Gastrocnemius medialis (tissue), 4 donors: ENCODE data around the gene OCA2. TPM values are rescaled to one million over a fixed set of nuclear protein-coding genes. Genes with fewer than 3 reads are reported as not detected.

Experiments used
- ATAC-seq, 2 donors: fragments of 150-250 bp; one replicate each; pipeline ENCODE4 v1.9.1; 2016
- DNase-seq, 2 donors: peaks; one replicate each; pipeline ENCODE4 v3.0.0-alpha.2; 2019
- H3K27ac ChIP-seq, 4 donors: fragments of 200-600 bp; sonication (generic); 1 replicate in 1 of 4; 2 replicates in 3 of 4; pipeline ENCODE4 v1.5.1; 2016 to 2018; ENCODE audit warnings: mild to moderate bottlenecking in 2 of 4, moderate library complexity in 1 of 4
- H3K27me3 ChIP-seq, 3 donors: fragments of 200-600 bp; sonication (generic) in 2 of 3; 1 replicate in 1 of 3; 2 replicates in 2 of 3; pipeline versions ENCODE4 v1.5.1 to v1.6.0; 2016 to 2019; ENCODE audit warnings: mild to moderate bottlenecking in 1 of 3, moderate library complexity in 1 of 3
- H3K36me3 ChIP-seq, 2 donors: fragments of 200-600 bp; sonication (generic) in 1 of 2; one replicate each; pipeline ENCODE4 v1.5.1; 2017 to 2018
- H3K4me1 ChIP-seq, 2 donors: fragments of 200-600 bp; sonication (generic) in 1 of 2; one replicate each; pipeline ENCODE4 v1.5.1; 2016 to 2017; ENCODE audit warnings: mild to moderate bottlenecking in 2 of 2
- H3K4me3 ChIP-seq, 4 donors: fragments of 200-600 bp; sonication (generic) in 3 of 4; 1 replicate in 1 of 4; 2 replicates in 3 of 4; pipeline ENCODE4 v1.5.1; 2016 to 2019; ENCODE audit warnings: mild to moderate bottlenecking in 2 of 4
- H3K9me3 ChIP-seq, 3 donors: fragments of 200-600 bp; sonication (generic) in 2 of 3; 1 replicate in 1 of 3; 2 replicates in 2 of 3; pipeline ENCODE4 v1.5.1; 2016 to 2019
- POLR2A ChIP-seq, 2 donors: fragments of 450-650 bp; IDR thresholded peaks; one replicate each; pipeline ENCODE4 v1.6.1; 2017; ENCODE audit warnings: antibody characterized with exemption in 2 of 2, mild to moderate bottlenecking in 2 of 2, moderate library complexity in 2 of 2
- in situ Hi-C, 4 donors: fragments of 200-750 bp; cut with MboI; loops; one replicate each; pipeline versions ENCODE4 v1.15.0 to v1.8.0; 2017; ENCODE audit warnings: low sequenced_read_pairs in 4 of 4
- intact Hi-C: fragments of 100-400 bp; cut with DNase I; formaldehyde crosslinking; loops from one replicate; pipeline ENCODE4 v1.15.1; 2023; ENCODE audit warnings: low total_unique reads
- total RNA-seq, 4 donors: library from RNA; depleted of rRNA; stranded (reverse); fragments of >200 nt; gene quantifications; one replicate each; pipeline versions ENCODE4 v1.1.0 to v1.2.3, GENCODE V29; 2016
- TF ChIP-seq, protein P1 (sequence below), 5 experiments: fragments of 450-650 bp in 3 of 5; fragments of 200-600 bp in 2 of 5; sonication (generic) in 2 of 5; IDR thresholded peaks in 4 of 5; conservative IDR thresholded peaks in 1 of 5; 1 replicate in 4 of 5; 2 replicates in 1 of 5; pipeline ENCODE4 v1.5.1; 2016 to 2019; ENCODE audit warnings: antibody characterized with exemption in 5 of 5, mild to moderate bottlenecking in 3 of 5, moderate library complexity in 3 of 5

Gene OCA2
- total RNA-seq, 4 donors from 2014 or later, result 0.16 to 0.63 (median 0.41) TPM; not detected in 1

DNA sequence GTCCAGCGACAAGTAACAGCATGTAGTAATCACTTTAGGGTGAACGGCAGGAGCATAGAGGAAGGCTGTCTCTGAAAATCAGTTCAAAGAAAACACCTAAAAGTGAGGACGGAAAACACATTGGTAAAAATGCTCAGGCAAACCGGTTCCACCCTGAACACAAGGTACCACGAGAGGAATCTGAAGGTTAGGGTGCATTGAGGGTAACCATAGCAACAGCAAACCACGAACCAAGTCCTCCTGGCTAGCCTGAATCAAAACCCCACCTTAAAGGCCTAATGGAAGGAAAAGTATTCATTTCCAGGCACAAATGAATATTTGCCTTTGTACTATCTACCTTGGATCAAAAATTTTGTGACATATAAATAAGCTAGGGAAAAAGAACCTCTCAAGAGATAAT lies 315.0 kb downstream of the OCA2 start:
- intact Hi-C loops, result no loop called here

DNA sequence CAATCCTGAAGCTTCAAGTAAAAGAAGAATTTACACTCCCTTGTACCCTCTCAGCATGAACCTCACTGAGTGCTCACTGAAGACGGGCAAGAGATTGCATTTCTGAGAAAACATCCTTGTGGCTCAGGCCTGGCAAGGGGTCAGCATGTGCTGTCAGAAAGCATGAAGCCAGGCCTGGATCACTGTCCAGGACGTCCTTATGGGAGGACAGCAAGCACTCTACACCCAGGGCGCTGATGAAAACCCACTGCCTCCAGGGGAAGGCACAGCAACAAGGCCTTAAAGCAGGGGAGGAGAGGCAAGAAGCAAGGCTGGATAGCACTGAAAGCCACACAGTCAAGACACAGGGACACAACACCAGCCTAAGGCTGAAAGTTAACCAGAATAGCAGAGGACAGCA lies 315.4 kb downstream of the OCA2 start:
- intact Hi-C loops (no loop called here), in situ Hi-C loops (no loop called here)
- Histone ChIP-seq H3K27me3 (no peaks in the 10 kb centered on the region), H3K36me3 (no peaks in the 10 kb centered on the region), H3K4me1 (no peaks in the 10 kb centered on the region), H3K27ac (no peak overlapping the region), H3K4me3 (no peak overlapping the region), H3K9me3 (no peaks in the 10 kb centered on the region)
- TF ChIP-seq, protein P1, sequence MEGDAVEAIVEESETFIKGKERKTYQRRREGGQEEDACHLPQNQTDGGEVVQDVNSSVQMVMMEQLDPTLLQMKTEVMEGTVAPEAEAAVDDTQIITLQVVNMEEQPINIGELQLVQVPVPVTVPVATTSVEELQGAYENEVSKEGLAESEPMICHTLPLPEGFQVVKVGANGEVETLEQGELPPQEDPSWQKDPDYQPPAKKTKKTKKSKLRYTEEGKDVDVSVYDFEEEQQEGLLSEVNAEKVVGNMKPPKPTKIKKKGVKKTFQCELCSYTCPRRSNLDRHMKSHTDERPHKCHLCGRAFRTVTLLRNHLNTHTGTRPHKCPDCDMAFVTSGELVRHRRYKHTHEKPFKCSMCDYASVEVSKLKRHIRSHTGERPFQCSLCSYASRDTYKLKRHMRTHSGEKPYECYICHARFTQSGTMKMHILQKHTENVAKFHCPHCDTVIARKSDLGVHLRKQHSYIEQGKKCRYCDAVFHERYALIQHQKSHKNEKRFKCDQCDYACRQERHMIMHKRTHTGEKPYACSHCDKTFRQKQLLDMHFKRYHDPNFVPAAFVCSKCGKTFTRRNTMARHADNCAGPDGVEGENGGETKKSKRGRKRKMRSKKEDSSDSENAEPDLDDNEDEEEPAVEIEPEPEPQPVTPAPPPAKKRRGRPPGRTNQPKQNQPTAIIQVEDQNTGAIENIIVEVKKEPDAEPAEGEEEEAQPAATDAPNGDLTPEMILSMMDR (IDR thresholded peaks at IDR 0.05 in 4 of 5, conservative IDR thresholded peaks at IDR 0.05 in 1 of 5), result no peak
- no peak for TF ChIP-seq POLR2A (IDR thresholded peaks at IDR 0.05)
- ATAC-seq (no peak), DNase-seq (no peak)

More for the DNA sequence above, 315.0 kb downstream of the OCA2 start:
- ATAC-seq (no peak), DNase-seq (no peak)
- Histone ChIP-seq H3K27ac (no peak overlapping the region), H3K36me3 (no peaks in the 10 kb centered on the region), H3K27me3 (no peaks in the 10 kb centered on the region), H3K4me1 (no peaks in the 10 kb centered on the region), H3K9me3 (no peaks in the 10 kb centered on the region), H3K4me3 (no peak overlapping the region)
- TF ChIP-seq, protein P1 (IDR thresholded peaks at IDR 0.05 in 4 of 5, conservative IDR thresholded peaks at IDR 0.05 in 1 of 5), result no peak
- in situ Hi-C loops, result no loop called here

DNA sequence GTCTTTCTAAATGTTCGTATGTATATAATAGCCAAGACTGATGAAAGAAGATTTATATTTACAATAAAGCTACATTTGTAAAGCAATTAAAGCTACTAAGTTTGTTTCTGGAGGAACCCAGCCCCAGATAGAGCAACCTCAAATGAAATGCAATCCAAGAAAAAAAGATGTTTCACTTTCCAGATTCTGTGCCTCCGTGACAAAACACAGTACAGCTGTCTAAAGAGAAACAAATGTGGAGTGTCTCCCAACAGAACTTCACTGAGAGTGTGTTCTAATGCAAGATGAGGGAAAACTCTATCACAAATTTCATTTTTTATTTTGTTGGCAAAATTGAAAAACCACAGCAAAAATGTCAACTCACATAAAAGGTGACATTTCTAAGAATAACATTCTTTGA lies 317.0 kb downstream of the OCA2 start:
- DNase-seq (no peak), ATAC-seq (no peak)
- H3K27ac ChIP-seq, result no peak overlapping the region
- no peaks in the 10 kb centered on the region for H3K9me3 ChIP-seq
- TF ChIP-seq, protein P1 (IDR thresholded peaks at IDR 0.05 in 4 of 5, conservative IDR thresholded peaks at IDR 0.05 in 1 of 5), result no peak
- TF ChIP-seq POLR2A (IDR thresholded peaks at IDR 0.05), result no peak
- H3K27me3 ChIP-seq, result no peaks in the 10 kb centered on the region
- H3K4me1 ChIP-seq, result no peaks in the 10 kb centered on the region
- in situ Hi-C loops (no loop called here), intact Hi-C loops (no loop called here)
- no peak overlapping the region for H3K4me3 ChIP-seq
- no peaks in the 10 kb centered on the region for H3K36me3 ChIP-seq

DNA sequence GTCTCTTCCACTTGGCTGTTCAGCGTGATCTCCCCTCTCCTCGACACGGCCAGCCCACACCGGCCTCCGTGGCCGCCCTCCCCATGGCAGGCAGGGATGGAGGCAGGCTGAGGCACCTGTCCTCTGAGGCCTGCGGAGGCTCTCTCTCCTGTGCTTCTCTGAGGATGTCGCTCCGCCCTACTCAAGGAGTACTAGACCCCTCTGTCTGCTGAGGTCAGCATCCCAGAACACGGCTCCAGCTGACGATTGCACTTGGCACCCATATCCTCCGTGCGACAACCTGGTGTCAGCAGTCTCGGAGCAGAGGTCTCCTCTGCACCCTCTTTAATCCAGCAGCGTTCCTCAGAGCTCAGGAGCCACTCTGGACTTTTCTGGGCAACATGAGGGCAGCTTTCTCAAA lies 322.6 kb downstream of the OCA2 start:
- Histone ChIP-seq H3K4me3 (no peak overlapping the region), H3K27ac (no peak overlapping the region), H3K9me3 (no peaks in the 10 kb centered on the region), H3K27me3 (no peaks in the 10 kb centered on the region), H3K4me1 (no peaks in the 10 kb centered on the region), H3K36me3 (no peaks in the 10 kb centered on the region)
- no peak for DNase-seq
- no peak for ATAC-seq
- in situ Hi-C loops (no loop called here), intact Hi-C loops (no loop called here)
- TF ChIP-seq, protein P1 (IDR thresholded peaks at IDR 0.05 in 4 of 5, conservative IDR thresholded peaks at IDR 0.05 in 1 of 5), result no peak
- no peak for TF ChIP-seq POLR2A (IDR thresholded peaks at IDR 0.05)

DNA sequence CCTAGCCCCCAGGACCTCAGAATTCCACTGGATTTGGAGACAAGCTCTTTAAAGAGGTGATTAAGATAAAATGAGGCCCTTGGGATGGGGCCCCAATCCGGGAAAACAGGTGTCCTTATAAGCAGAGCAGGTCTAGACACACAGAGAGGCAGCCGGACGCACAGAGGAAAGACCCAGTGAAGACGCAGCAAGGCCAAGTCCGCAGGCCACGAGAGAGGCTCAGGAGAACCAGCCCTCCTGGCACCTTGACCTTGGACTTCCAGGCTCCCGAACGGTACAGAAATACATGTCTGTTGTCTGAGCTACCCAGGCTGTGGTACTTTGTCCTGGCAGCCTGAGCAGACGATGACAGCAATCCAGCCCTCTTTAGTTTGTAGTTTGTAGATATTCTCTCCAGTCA lies 324.5 kb downstream of the OCA2 start:
- H3K27ac ChIP-seq, result no peak overlapping the region
- H3K4me3 ChIP-seq, result no peak overlapping the region
- H3K4me1 ChIP-seq, result no peaks in the 10 kb centered on the region
- DNase-seq, result no peak
- in situ Hi-C loops, result no loop called here
- no peaks in the 10 kb centered on the region for H3K27me3 ChIP-seq
- intact Hi-C loops, result no loop called here
- TF ChIP-seq, protein P1 (IDR thresholded peaks at IDR 0.05 in 4 of 5, conservative IDR thresholded peaks at IDR 0.05 in 1 of 5), result no peak
- TF ChIP-seq POLR2A (IDR thresholded peaks at IDR 0.05), result no peak
- no peaks in the 10 kb centered on the region for H3K36me3 ChIP-seq
- no peak for ATAC-seq
- no peaks in the 10 kb centered on the region for H3K9me3 ChIP-seq
